ENCODE results near the gene TRIM62.

The TRIM62 gene

DNA sequence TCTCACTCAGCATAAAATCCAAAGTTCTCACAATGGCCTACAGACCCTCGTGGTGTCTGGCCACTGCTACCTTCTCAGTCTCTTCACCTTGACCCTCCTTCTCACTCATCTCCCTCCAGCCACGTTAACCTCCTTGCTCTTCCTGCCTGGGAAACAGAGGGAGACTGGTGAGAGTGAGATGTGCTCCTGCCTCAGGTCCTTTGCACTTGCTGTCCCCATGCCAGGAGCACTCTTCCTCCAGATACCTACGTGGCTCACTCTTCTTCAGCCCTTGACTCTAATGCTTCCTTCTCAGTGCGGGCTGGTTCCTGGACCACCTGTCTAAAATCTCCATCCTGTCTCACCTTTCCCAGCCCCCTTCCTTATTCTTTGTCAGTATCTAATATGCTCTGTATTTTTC is 24.7 kb downstream of the TRIM62 start:
- POLR2A ChIA-PET: no interaction called here
- TF ChIP-seq, protein P1, sequence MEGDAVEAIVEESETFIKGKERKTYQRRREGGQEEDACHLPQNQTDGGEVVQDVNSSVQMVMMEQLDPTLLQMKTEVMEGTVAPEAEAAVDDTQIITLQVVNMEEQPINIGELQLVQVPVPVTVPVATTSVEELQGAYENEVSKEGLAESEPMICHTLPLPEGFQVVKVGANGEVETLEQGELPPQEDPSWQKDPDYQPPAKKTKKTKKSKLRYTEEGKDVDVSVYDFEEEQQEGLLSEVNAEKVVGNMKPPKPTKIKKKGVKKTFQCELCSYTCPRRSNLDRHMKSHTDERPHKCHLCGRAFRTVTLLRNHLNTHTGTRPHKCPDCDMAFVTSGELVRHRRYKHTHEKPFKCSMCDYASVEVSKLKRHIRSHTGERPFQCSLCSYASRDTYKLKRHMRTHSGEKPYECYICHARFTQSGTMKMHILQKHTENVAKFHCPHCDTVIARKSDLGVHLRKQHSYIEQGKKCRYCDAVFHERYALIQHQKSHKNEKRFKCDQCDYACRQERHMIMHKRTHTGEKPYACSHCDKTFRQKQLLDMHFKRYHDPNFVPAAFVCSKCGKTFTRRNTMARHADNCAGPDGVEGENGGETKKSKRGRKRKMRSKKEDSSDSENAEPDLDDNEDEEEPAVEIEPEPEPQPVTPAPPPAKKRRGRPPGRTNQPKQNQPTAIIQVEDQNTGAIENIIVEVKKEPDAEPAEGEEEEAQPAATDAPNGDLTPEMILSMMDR (IDR thresholded peaks at IDR 0.05; ENCODE audit: control extremely low read depth, extremely low read depth, low read depth, missing control alignments): no peak
- DNase-seq (ENCODE audit: extremely low spot score): no peak
- CTCF ChIA-PET: interaction anchor here (1.5 kb wide), 1 partner anchor 11 kb away, joined by 4 read pairs; no protein-coding TSS in a partner anchor

DNA sequence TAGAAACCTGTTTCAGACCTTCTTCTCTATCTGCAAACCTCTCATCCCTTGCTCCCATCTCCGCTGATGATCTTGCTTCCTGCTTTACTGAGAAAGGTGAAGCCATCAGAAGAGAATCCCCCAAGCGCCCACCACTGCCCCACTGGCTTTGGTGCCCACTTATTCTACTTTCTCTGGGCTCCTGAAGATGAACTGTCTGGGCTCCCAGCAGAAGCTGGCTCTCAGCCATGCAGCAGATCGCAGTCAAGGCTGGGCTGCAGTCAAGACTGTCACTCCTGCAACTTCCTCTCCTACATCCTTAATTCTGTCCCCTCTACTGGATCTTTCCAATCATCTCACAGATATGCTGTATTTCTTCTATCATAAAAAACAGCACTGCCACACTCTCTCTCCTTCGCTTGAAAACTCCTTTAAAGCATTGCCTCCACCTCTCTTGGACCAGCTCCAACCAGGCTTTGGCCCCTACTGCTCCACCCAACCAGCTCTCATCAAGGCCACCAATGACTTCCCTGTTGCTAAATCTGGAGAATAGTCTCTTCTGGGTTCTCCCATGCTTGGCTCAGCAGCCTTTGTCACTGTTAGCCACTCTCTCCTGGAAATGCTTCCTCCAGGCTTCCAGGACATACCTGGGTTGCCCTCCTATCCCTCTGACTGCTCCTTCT is 25.8 kb downstream of the TRIM62 start:
- no peak for DNase-seq (ENCODE audit: extremely low spot score)
- ChIA-PET POLR2A (no interaction called here), CTCF (no interaction called here)
- TF ChIP-seq, protein P1 (IDR thresholded peaks at IDR 0.05; ENCODE audit: control extremely low read depth, extremely low read depth, low read depth, missing control alignments): no peak

DNA sequence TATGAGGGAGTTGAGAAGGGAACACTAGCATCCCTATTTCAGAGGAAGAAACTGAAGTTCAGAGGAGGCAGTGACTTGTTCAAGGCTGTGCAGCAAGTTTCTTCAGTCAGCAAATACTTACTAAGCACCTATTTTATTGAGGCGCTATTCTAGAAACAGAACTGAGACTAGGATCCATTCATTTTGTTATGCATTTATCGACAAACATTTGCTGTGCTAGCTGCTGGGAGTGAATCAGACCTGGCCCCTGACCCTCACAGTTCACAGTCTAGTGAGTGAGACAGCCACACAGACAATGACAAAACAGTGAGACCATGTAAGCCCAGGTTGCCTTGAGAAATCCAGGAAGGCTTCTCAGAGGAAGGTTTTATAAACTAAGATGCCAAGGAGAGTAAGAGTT is 28.2 kb downstream of the TRIM62 start:
- TF ChIP-seq, protein P1 (IDR thresholded peaks at IDR 0.05; ENCODE audit: control extremely low read depth, extremely low read depth, low read depth, missing control alignments): no peak
- ChIA-PET CTCF (no interaction called here), POLR2A (no interaction called here)
- no peak for DNase-seq (ENCODE audit: extremely low spot score)

DNA sequence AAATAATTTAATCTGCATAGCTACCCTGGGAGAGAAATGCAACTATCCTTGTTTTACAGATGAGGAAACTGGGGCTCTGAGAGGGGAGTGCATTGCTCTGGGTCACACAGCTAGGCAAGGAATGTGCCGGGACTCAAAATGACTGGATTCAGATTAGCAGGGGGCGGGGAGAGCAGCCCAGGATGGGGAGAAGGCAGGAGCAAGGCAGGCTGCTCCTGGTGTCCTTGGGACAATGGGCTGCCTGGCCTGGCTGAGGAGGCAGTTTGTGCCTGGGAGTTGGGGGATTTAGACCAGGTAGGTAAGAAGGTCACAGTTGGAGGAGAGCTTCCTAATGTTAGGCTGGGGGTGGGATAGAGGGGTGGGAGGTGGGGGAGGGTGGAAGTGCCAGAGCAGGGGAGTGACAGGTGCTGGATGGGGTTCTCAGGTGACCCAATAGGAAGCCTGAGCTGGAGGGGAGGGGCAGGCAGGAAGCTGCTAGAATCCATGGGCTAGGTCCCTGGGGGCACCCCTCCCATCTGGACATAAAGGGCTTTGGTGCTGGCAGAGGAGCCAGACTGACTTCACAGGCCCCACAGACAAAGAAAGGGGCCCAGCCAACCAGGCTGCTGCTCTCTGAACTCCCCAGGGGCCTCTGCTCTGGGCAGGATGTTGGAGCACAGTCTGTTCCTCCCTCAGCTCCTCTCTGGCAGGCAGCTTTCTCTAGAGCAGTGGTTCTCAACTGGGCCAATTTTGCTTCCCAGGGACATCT is 29.0 kb downstream of the TRIM62 start:
- no peak for DNase-seq (ENCODE audit: extremely low spot score)
- CTCF ChIA-PET: no interaction called here
- TF ChIP-seq, protein P1 (IDR thresholded peaks at IDR 0.05; ENCODE audit: control extremely low read depth, extremely low read depth, low read depth, missing control alignments): no peak
- POLR2A ChIA-PET: no interaction called here

DNA sequence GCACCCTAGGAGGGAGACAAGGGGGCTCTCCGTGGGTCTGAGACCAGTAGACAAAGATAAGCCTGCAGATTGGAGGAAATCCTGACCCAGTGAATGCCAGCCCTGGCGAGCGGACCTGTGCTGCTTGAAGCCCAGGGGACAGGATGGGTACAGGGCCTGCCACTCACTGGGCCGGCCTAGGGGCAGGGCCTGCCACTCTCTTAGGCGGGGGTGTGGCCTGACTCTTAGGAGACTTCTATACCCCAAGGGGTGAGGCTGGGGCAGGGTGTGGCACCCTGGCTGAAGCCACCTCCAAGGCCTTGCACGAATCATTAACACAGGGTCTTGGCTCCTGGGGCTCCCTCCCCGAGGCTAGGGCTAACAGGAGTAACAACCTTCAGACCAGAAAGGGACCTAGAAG is 30.7 kb downstream of the TRIM62 start:
- CTCF ChIA-PET: interaction anchor here (1.5 to 1.7 kb wide), 2 partner anchors 13 to 20 kb away, joined by 3 read pairs; no protein-coding TSS in a partner anchor
- POLR2A ChIA-PET: no interaction called here

DNA sequence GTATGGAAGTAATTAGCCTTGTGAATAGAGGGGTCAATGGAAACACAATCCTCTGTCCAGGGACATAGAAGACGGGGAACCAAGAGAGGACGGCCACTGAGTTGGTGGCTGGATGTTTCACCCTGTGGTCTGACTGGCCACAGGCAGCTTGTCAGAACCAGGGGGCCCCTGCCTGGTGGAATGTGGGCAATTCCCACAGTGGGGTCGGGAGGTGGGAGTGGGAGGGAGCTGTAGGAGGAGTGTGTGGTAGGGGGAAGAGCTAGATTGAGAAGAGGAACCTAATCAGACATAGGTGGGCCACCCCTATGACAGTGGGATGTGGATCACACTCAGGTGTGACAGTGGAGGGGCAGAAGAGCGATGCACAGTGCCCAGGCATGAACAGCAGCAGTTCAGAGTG is 31.3 kb downstream of the TRIM62 start:
- DNase-seq (ENCODE audit: extremely low spot score): no peak
- ChIA-PET CTCF (interaction anchor here (1.1 to 1.7 kb wide), 2 partner anchors 10 to 20 kb away, joined by 3 to 4 read pairs; no protein-coding TSS in a partner anchor), POLR2A (no interaction called here)
- TF ChIP-seq, protein P1 (IDR thresholded peaks at IDR 0.05; ENCODE audit: control extremely low read depth, extremely low read depth, low read depth, missing control alignments): no peak

More for the DNA sequence above, 30.7 kb downstream of the TRIM62 start:
- TF ChIP-seq, protein P1 (IDR thresholded peaks at IDR 0.05; ENCODE audit: control extremely low read depth, extremely low read depth, low read depth, missing control alignments): no peak
- no peak for DNase-seq (ENCODE audit: extremely low spot score)

Measured in GM10248 (cell line).